Retinal pigment epithelial cell (primary cell): ENCODE results near the gene PRXL2A.

ENCODE experiments used
- DNase-seq: peaks from one replicate; pipeline ENCODE4 v3.0.0-alpha.2; 2010; ENCODE audit warnings: low read depth
- H3K4me3 ChIP-seq: 2 replicates; pipeline ENCODE4 v1.5.1; 2011; ENCODE audit warnings: mild to moderate bottlenecking, low read length, control low read depth, moderate library complexity
- CTCF ChIP-seq: conservative IDR thresholded peaks from 2 replicates; pipeline ENCODE4 v1.5.1; 2011; ENCODE audit warnings: low read depth, low read length, control low read depth, inconsistent platforms

The PRXL2A gene

GRCh38 chr10:80462299-80462980 is 54.1 kb downstream of the PRXL2A start:
- no peak overlapping the region for H3K4me3 ChIP-seq
- no peak for DNase-seq
- TF ChIP-seq CTCF, result no peak

- H3K4me3 ChIP-seq, result no peak overlapping the region
- no peak for TF ChIP-seq CTCF
- no peak for DNase-seq
These were observed 54.8 kb downstream of the PRXL2A start for GRCh38 chr10:80462981-80463741.

DNA sequence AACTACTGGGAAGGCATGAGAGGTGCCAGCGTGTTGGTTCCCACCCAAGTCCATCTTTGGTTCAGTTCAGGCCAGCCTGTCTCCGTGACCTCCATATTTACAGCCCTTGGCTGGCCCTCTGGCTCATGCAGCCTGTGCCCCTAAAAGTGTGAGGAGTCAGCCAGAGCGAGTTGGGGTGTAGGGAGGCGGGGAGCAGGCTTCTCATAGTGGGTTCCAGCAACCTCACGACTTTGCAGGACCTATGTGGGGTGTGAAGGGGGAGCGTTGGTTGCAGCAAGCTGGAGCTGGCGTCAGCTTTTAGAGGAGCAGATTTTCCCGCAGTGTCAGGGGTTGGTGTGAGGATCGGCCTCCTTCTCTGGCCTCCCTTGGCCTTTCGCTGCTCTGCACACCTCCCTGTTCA is 55.5 kb downstream of the PRXL2A start:
- TF ChIP-seq CTCF, result no peak
- H3K4me3 ChIP-seq, result no peak overlapping the region
- DNase-seq, result no peak

DNA sequence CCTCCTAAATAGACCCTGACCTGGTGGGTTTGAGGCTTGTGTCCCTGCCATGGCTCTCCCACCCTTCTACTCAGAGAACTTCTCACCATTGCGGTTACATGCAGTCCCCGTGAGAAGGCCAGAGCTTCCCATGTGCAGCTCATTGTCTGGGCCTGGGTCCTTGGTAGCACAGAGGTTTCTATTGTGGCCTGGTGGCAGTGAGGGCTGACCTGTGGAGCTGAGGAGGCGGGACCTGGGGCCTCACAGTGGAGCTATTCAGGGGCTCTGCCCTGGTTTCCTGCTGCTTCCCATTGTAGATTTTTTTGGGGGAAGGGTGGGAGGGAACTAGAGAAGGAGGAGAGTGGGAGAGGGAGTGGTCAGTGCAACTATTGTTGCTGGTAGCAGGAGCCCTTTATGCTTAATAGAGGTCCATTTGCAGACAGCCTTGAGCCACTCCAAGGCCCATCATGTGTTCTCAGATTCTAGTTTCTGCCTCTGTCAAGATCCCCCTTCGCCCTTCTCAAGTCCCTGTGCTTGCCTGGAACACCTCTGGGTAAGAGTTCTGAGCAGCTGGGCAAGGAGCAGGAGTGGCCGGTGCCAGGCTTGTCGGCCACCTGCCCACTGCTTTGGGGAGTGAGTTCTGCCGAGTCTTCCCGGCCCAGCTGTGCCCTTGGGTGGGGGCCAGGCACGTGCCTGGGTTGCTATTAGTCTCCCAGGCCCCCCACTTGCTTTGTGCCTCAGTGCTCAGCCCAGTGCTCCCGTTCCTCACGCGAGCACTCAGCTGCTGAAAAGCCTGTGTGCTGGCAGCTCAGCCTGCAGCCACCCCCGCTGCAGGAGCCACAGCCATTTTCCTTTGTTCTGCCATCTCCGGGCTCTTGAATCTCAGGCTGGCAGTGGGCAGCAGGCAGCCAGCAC is 56.5 kb downstream of the PRXL2A start:
- no peak for DNase-seq

GRCh38 chr10:80465451-80465835 is 57.1 kb downstream of the PRXL2A start:
- H3K4me3 ChIP-seq, result no peak overlapping the region
- no peak for TF ChIP-seq CTCF
- no peak for DNase-seq

More for the DNA sequence above, 56.5 kb downstream of the PRXL2A start:
- H3K4me3 ChIP-seq, result peak overlapping the region; percentile 8
- TF ChIP-seq CTCF, result no peak

- no peak for TF ChIP-seq CTCF
- no peak for DNase-seq
- H3K4me3 ChIP-seq, result no peak overlapping the region
These were observed 57.7 kb downstream of the PRXL2A start for GRCh38 chr10:80465839-80466590.
